GM12872 (cell line): ENCODE data around the gene CTDSPL.

Experiments
- TF ChIP-seq, protein P1 (sequence below): IDR thresholded peaks from 3 replicates; pipeline ENCODE4 v1.5.1; 2011; ENCODE audit warnings: low read depth, mild to moderate bottlenecking, low read length, moderate library complexity; ENCODE audit not compliant: insufficient read depth

Gene CTDSPL

DNA sequence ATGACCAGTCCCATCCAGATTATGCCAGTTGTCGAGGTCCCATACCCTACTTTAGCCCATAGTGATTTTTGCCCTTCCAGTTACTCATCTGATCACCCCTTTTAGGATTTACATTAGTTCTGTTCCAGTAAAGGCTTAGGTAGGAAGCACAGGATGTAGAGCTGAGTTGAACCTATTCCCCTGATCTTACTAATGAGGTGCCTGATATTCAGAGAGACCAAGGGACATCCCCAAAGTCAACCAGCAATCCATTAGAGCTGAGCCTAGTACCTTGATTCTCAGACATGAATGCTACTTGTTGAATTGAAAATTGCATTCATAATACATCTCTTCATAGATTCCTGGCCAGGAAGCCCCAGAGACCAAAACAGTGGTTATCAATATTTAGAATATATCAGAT is 24.7 kb downstream of the CTDSPL start:
- TF ChIP-seq, protein P1, sequence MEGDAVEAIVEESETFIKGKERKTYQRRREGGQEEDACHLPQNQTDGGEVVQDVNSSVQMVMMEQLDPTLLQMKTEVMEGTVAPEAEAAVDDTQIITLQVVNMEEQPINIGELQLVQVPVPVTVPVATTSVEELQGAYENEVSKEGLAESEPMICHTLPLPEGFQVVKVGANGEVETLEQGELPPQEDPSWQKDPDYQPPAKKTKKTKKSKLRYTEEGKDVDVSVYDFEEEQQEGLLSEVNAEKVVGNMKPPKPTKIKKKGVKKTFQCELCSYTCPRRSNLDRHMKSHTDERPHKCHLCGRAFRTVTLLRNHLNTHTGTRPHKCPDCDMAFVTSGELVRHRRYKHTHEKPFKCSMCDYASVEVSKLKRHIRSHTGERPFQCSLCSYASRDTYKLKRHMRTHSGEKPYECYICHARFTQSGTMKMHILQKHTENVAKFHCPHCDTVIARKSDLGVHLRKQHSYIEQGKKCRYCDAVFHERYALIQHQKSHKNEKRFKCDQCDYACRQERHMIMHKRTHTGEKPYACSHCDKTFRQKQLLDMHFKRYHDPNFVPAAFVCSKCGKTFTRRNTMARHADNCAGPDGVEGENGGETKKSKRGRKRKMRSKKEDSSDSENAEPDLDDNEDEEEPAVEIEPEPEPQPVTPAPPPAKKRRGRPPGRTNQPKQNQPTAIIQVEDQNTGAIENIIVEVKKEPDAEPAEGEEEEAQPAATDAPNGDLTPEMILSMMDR: no peak

DNA sequence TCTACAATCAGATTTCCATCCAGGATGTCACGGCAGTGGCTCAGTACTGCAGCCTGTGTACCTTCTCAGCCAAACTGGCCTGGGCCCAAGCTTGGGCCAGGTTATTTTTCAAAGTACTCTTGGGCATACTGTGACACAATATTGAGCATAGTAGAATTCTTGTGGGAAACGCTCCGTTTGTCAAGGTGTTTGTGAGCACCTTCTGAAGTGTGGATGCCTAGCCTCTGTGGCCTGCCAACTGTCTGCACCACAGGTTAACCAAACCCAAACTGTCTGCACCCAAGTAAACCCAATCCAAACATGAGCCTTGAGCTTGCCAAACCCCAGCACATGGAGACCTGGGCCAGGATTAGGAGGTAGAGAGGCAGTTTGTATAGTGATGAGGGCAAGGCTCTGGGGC is 25.4 kb downstream of the CTDSPL start:
- TF ChIP-seq, protein P1: no peak

DNA sequence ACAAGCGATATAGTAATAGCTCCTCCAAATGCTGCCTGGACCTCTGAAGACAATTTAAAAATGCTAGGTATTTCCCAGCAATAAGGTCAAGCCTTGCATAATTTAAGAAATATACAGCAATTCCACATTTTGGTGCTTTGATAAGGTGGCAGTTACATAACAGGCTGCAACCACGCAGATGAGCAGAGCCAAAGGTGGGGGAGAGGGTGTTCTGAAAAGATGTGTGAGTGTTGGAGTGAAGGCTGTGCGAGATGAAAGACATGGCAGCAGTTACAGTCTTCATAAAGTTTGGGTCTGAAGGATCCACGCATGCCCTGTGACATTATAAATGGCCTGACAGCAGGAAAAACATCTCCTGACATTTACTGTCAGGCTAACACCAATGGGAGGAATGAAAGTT is 26.1 kb downstream of the CTDSPL start:
- TF ChIP-seq, protein P1: no peak

DNA sequence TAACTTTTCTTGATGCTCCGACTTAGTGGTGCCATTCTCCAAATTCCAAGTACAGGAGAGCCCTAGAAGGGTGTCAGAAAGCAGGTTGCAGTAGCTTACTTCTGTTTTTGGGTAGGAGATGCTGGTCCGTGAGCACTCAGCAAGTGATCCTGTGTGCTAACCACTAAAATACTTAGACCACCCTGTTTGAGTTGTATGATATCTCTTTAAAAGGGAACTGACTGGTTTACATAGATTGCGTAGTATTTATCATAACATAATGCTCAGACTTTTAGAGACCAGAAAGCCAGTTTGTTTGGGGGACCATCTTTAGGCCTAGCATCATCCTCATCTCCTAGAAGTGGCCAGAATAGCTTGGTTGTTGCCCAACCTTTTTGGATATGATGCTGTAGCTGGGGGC is 26.7 kb downstream of the CTDSPL start:
- TF ChIP-seq, protein P1: no peak

DNA sequence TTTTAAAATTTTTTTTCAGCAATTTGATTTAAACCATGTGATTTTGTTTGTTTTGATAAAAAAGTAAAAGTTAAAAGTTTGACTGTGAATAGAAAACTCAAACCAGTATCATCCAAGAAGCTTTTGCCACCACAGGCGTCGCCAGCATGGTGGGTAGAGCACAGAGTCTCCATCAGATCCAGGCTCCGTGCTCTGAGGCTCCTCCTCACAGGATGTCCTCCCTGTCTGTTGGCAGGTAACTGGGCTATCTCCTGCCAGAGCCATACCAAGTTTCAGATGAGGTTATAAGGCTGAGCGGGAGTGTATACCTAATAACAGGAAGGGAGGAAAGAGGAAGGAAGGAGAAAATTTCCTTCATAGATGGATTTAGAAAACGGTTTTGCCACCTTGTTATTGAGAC is 28.8 kb downstream of the CTDSPL start:
- TF ChIP-seq, protein P1: no peak

DNA sequence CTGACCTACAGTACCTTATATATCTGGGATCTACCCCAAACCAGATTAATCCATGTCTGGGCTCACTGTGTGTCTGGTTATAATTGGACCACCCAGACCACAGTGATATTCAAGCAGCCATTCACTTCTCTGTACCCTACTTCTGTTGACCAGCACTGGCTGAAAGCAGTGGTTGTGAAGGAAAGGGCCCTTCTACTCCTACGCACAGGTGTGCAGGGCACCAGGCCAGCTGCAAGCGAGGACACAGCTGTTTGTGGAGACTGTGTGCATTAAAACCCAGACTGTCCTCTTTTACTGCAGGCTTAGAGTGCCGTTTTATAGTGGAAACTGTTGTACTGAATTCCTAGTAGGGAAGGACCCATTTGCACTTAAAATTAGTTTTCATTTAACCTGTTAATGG is 29.5 kb downstream of the CTDSPL start:
- TF ChIP-seq, protein P1: no peak

DNA sequence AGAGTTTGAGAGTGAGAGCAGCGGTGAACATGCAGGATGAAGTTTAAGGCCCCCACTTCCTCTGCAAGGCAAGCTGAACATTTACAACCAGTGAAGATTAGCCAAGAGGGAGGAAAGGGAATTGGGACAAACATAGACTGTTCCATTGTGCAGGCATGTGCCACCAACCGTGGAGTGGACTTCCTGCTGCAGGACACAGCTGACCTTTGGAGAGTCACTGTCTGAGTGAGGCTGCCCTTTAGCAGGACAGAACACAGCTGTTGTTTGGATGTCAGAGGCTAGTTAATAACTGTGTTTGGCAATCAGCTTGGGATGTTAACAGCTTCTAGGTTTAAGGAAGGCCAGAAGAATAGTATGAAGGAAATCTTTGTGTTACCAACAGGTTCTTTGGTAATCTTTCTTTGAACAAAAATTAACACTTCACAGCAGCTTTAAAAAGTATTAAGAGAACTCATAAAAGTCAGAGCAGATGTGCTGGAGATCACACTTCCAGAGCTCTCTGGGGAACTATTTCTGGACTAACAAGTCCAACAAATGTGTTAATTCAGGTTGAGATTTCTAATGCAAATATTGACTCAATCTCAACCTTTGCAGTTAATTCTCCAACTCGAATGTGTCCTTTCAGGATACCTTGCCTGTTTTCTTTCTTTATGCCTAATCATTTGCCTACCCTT is 31.4 kb downstream of the CTDSPL start:
- TF ChIP-seq, protein P1: no peak
